ENCODE data around the gene CACNA2D3.

- no peak for TF ChIP-seq CTCF (IDR thresholded peaks at IDR 0.05)
- TF ChIP-seq POLR2A (IDR thresholded peaks at IDR 0.05) = no peak
Observed at GRCh38 chr3:54094926-54095325, 27.4 kb upstream of the CACNA2D3 start.

Data from tibial nerve (tissue), 3 donors.